Activated naive CD8-positive, alpha-beta T cell treated with anti-CD3 and anti-CD28 coated beads for 36 hours (primary cell): Measurements from ENCODE around the gene WDR19. TPM values are rescaled to one million over a fixed set of nuclear protein-coding genes. Genes with fewer than 3 reads are reported as not detected.

Experiments used
- DNase-seq: peaks from one replicate; pipeline ENCODE4 v3.0.0; 2021
- H3K27ac Mint-ChIP-seq: one replicate; pipeline ENCODE4 v1.8.0; 2022; ENCODE audit warnings: mild to moderate bottlenecking, moderate library complexity, mixed read lengths
- H3K27me3 Mint-ChIP-seq: one replicate; pipeline ENCODE4 v1.8.0; 2022; ENCODE audit warnings: mild to moderate bottlenecking, mixed read lengths
- H3K36me3 Mint-ChIP-seq: one replicate; pipeline ENCODE4 v1.8.0; 2021; ENCODE audit warnings: mild to moderate bottlenecking, mixed read lengths
- H3K4me1 Mint-ChIP-seq: one replicate; pipeline ENCODE4 v1.8.0; 2021; ENCODE audit warnings: mixed read lengths
- H3K4me3 Mint-ChIP-seq: one replicate; pipeline ENCODE4 v1.8.0; 2022; ENCODE audit warnings: mild to moderate bottlenecking, moderate library complexity, mixed read lengths
- H3K9me3 Mint-ChIP-seq: one replicate; pipeline ENCODE4 v1.8.0; 2022; ENCODE audit warnings: mixed read lengths
- total RNA-seq, 2 experiments: library from RNA; stranded (reverse); gene quantifications; one replicate each; pipeline ENCODE4 v1.2.3, GENCODE V29; 2021

WDR19 gene
- total RNA-seq, 2 experiments from 2014 or later: 11.0 to 14.1 TPM

- Mint-ChIP-seq H3K27ac (no peak overlapping the region), H3K36me3 (peaks cover 30% of the 10 kb centered on the region), H3K4me1 (no peaks in the 10 kb centered on the region), H3K27me3 (no peaks in the 10 kb centered on the region), H3K9me3 (peaks cover 2% of the 10 kb centered on the region), H3K4me3 (no peak overlapping the region)
- no peak for DNase-seq
These were observed 22.2 kb downstream of the WDR19 start for GRCh38 chr4:39204543-39204942.

- Mint-ChIP-seq H3K27me3 (no peaks in the 10 kb centered on the region), H3K4me1 (no peaks in the 10 kb centered on the region), H3K36me3 (peaks cover 30% of the 10 kb centered on the region), H3K9me3 (peaks cover 2% of the 10 kb centered on the region), H3K27ac (no peak overlapping the region), H3K4me3 (no peak overlapping the region)
- DNase-seq: no peak
These were observed 22.7 kb downstream of the WDR19 start for GRCh38 chr4:39205000-39205399.

GRCh38 chr4:39205476-39205875 is 23.1 kb downstream of the WDR19 start:
- no peak overlapping the region for H3K4me3 Mint-ChIP-seq
- no peaks in the 10 kb centered on the region for H3K4me1 Mint-ChIP-seq
- peaks cover 2% of the 10 kb centered on the region for H3K9me3 Mint-ChIP-seq
- H3K36me3 Mint-ChIP-seq: peaks cover 30% of the 10 kb centered on the region
- no peak for DNase-seq
- H3K27ac Mint-ChIP-seq: no peak overlapping the region
- no peaks in the 10 kb centered on the region for H3K27me3 Mint-ChIP-seq

- no peaks in the 10 kb centered on the region for H3K27me3 Mint-ChIP-seq
- no peak overlapping the region for H3K4me3 Mint-ChIP-seq
- H3K36me3 Mint-ChIP-seq: peaks cover 4% of the 10 kb centered on the region
- no peaks in the 10 kb centered on the region for H3K4me1 Mint-ChIP-seq
- no peak overlapping the region for H3K27ac Mint-ChIP-seq
- no peak for DNase-seq
- no peaks in the 10 kb centered on the region for H3K9me3 Mint-ChIP-seq
These were observed 45.6 kb downstream of the WDR19 start for GRCh38 chr4:39227906-39228305.

GRCh38 chr4:39228377-39228776 is 46.0 kb downstream of the WDR19 start:
- Mint-ChIP-seq H3K27me3 (no peaks in the 10 kb centered on the region), H3K9me3 (no peaks in the 10 kb centered on the region), H3K27ac (no peak overlapping the region), H3K4me3 (no peak overlapping the region), H3K36me3 (peaks cover 5% of the 10 kb centered on the region), H3K4me1 (no peaks in the 10 kb centered on the region)
- DNase-seq: no peak

- H3K36me3 Mint-ChIP-seq: peaks cover 5% of the 10 kb centered on the region
- no peak overlapping the region for H3K4me3 Mint-ChIP-seq
- DNase-seq: no peak
- H3K27ac Mint-ChIP-seq: no peak overlapping the region
- H3K4me1 Mint-ChIP-seq: no peaks in the 10 kb centered on the region
- H3K9me3 Mint-ChIP-seq: no peaks in the 10 kb centered on the region
- no peaks in the 10 kb centered on the region for H3K27me3 Mint-ChIP-seq
These were observed 48.1 kb downstream of the WDR19 start for GRCh38 chr4:39230462-39230861.

GRCh38 chr4:39231660-39232059 is 49.3 kb downstream of the WDR19 start:
- H3K27ac Mint-ChIP-seq: no peak overlapping the region
- no peak overlapping the region for H3K4me3 Mint-ChIP-seq
- peaks cover 9% of the 10 kb centered on the region for H3K36me3 Mint-ChIP-seq
- no peaks in the 10 kb centered on the region for H3K9me3 Mint-ChIP-seq
- no peaks in the 10 kb centered on the region for H3K27me3 Mint-ChIP-seq
- DNase-seq: no peak
- no peaks in the 10 kb centered on the region for H3K4me1 Mint-ChIP-seq

GRCh38 chr4:39232100-39232499 is 49.8 kb downstream of the WDR19 start:
- DNase-seq: no peak
- Mint-ChIP-seq H3K27ac (no peak overlapping the region), H3K27me3 (no peaks in the 10 kb centered on the region), H3K4me3 (no peak overlapping the region), H3K4me1 (no peaks in the 10 kb centered on the region), H3K36me3 (peaks cover 9% of the 10 kb centered on the region), H3K9me3 (no peaks in the 10 kb centered on the region)

GRCh38 chr4:39233114-39233513 is 50.8 kb downstream of the WDR19 start:
- no peak for DNase-seq
- peaks cover 15% of the 10 kb centered on the region for H3K36me3 Mint-ChIP-seq
- no peak overlapping the region for H3K4me3 Mint-ChIP-seq
- H3K27ac Mint-ChIP-seq: no peak overlapping the region
- no peaks in the 10 kb centered on the region for H3K27me3 Mint-ChIP-seq
- H3K4me1 Mint-ChIP-seq: no peaks in the 10 kb centered on the region
- H3K9me3 Mint-ChIP-seq: no peaks in the 10 kb centered on the region

- Mint-ChIP-seq H3K4me3 (no peak overlapping the region), H3K27ac (no peak overlapping the region), H3K27me3 (no peaks in the 10 kb centered on the region), H3K9me3 (no peaks in the 10 kb centered on the region), H3K36me3 (peaks cover 16% of the 10 kb centered on the region), H3K4me1 (no peaks in the 10 kb centered on the region)
- DNase-seq: no peak
These were observed 51.5 kb downstream of the WDR19 start for GRCh38 chr4:39233783-39234182.

- Mint-ChIP-seq H3K27ac (no peak overlapping the region), H3K27me3 (no peaks in the 10 kb centered on the region), H3K36me3 (peaks cover 12% of the 10 kb centered on the region), H3K4me1 (no peaks in the 10 kb centered on the region), H3K9me3 (no peaks in the 10 kb centered on the region), H3K4me3 (no peak overlapping the region)
- DNase-seq: no peak
These were observed 52.7 kb downstream of the WDR19 start for GRCh38 chr4:39235021-39235420.

- Mint-ChIP-seq H3K27ac (no peak overlapping the region), H3K9me3 (no peaks in the 10 kb centered on the region), H3K36me3 (peaks cover 12% of the 10 kb centered on the region), H3K27me3 (no peaks in the 10 kb centered on the region), H3K4me1 (no peaks in the 10 kb centered on the region), H3K4me3 (no peak overlapping the region)
- no peak for DNase-seq
These were observed 53.4 kb downstream of the WDR19 start for GRCh38 chr4:39235696-39236095.

GRCh38 chr4:39237179-39237578 is 54.9 kb downstream of the WDR19 start:
- Mint-ChIP-seq H3K9me3 (no peaks in the 10 kb centered on the region), H3K27me3 (no peaks in the 10 kb centered on the region), H3K27ac (no peak overlapping the region), H3K36me3 (peaks cover 14% of the 10 kb centered on the region), H3K4me1 (no peaks in the 10 kb centered on the region), H3K4me3 (no peak overlapping the region)
- DNase-seq: no peak

GRCh38 chr4:39243462-39243861 is 61.1 kb downstream of the WDR19 start:
- no peak overlapping the region for H3K4me3 Mint-ChIP-seq
- H3K36me3 Mint-ChIP-seq: peaks cover 20% of the 10 kb centered on the region
- DNase-seq: no peak
- H3K27ac Mint-ChIP-seq: no peak overlapping the region
- peaks cover 6% of the 10 kb centered on the region for H3K9me3 Mint-ChIP-seq
- no peaks in the 10 kb centered on the region for H3K4me1 Mint-ChIP-seq
- no peaks in the 10 kb centered on the region for H3K27me3 Mint-ChIP-seq

- no peaks in the 10 kb centered on the region for H3K4me1 Mint-ChIP-seq
- peaks cover 14% of the 10 kb centered on the region for H3K36me3 Mint-ChIP-seq
- no peak overlapping the region for H3K4me3 Mint-ChIP-seq
These were observed 72.9 kb downstream of the WDR19 start for GRCh38 chr4:39255266-39255665.

GRCh38 chr4:39255871-39256270 is 73.5 kb downstream of the WDR19 start:
- no peaks in the 10 kb centered on the region for H3K27me3 Mint-ChIP-seq

More at GRCh38 chr4:39255266-39255665, 72.9 kb downstream of the WDR19 start:
- no peak overlapping the region for H3K27ac Mint-ChIP-seq
- DNase-seq: no peak
- H3K9me3 Mint-ChIP-seq: no peaks in the 10 kb centered on the region
- no peaks in the 10 kb centered on the region for H3K27me3 Mint-ChIP-seq

GRCh38 chr4:39256436-39256835 is 74.1 kb downstream of the WDR19 start:
- no peak overlapping the region for H3K4me3 Mint-ChIP-seq
- no peak for DNase-seq
- H3K9me3 Mint-ChIP-seq: no peaks in the 10 kb centered on the region
- no peak overlapping the region for H3K27ac Mint-ChIP-seq
- H3K4me1 Mint-ChIP-seq: no peaks in the 10 kb centered on the region
- peaks cover 14% of the 10 kb centered on the region for H3K36me3 Mint-ChIP-seq
- H3K27me3 Mint-ChIP-seq: no peaks in the 10 kb centered on the region

More at GRCh38 chr4:39255871-39256270, 73.5 kb downstream of the WDR19 start:
- DNase-seq: no peak
- H3K27ac Mint-ChIP-seq: no peak overlapping the region
- H3K4me3 Mint-ChIP-seq: no peak overlapping the region
- H3K36me3 Mint-ChIP-seq: peaks cover 14% of the 10 kb centered on the region
- no peaks in the 10 kb centered on the region for H3K4me1 Mint-ChIP-seq
- H3K9me3 Mint-ChIP-seq: no peaks in the 10 kb centered on the region
